T-helper 9 cell (primary cell): Measurements from ENCODE around the gene NDUFAF5.
"Not testable (repeated sequence)": the region's sequence is repeated elsewhere in the genome, so short reads cannot be mapped to it uniquely, and the experiment has no call there.

ENCODE experiments used
- DNase-seq: peaks from one replicate; pipeline ENCODE4 v3.0.0-alpha.2; 2020
- total RNA-seq, 2 donors: gene quantifications; one replicate each; lab custom pipeline; 2026; lab: John Stamatoyannopoulos, UW

NDUFAF5 gene, protein sequence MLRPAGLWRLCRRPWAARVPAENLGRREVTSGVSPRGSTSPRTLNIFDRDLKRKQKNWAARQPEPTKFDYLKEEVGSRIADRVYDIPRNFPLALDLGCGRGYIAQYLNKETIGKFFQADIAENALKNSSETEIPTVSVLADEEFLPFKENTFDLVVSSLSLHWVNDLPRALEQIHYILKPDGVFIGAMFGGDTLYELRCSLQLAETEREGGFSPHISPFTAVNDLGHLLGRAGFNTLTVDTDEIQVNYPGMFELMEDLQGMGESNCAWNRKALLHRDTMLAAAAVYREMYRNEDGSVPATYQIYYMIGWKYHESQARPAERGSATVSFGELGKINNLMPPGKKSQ
- total RNA-seq, result 16.9 to 19.5 reads per million in 2 donors

DNA sequence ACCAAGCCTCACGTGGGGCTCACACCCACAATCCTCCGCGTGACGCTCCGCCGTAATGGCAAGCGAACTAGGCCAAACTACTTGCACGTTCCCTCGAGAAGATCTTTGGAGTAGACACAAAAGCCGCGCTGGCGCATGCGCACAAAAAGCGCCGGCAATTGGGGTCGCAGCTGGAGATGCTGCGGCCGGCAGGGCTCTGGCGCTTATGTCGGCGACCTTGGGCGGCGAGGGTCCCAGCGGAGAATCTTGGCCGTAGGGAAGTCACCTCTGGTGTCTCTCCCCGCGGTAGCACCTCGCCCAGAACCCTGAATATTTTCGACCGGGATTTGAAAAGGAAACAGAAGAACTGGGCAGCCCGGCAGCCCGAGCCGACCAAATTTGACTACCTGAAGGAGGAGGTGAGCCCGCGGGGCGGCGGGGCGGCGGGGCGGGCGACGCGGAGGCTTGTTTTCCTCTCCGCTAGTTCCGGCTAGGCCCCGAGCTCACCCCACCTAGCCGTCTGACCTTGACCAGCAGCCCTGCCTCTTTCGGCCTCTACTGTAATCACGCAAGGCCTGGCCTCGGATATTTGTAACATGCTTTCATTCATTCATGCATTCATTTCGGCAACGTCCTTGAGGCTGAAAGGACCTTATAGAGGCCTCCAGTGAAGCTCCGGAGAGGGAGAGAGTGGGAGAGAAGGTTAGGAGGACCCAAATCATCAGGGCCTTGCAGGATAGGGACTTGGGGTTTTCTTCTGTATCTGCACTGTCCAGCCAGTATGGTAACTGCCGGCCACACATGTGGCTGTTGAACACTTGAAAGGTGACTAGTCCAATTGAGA lies at the start of gene NDUFAF5, which contains the start of gene ESF1:
NDUFAF5 (plus strand) TSS at position 136 of the 823 bp plus-strand sequence; CDS start at position 177, 41 bp downstream.
ESF1 (minus strand) TSS at position 27 of the 823 bp plus-strand sequence. CDS start 1,779 bp downstream, outside the sequence.
- peak; percentile 84 for DNase-seq

DNA sequence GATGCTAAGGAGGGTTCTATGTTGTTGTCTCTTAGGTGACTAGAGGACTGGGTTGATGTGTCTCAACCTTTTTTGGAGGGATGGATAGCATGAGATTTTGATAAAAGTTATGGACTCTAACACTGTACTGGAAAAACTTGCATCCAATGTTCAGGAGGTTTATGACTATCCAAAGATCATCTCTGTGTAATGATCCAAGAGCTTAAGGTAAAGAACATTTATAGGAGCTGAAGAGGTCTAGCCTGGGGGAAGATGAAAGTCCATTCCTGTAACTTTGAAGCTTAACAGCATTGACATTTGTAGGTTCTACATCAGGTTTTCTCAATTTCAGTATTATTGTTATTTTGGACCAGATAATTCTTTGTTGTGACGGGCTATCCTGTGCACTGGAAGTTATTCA lies 49.0 kb upstream of the NDUFAF5 start:
- no peak for DNase-seq

DNA sequence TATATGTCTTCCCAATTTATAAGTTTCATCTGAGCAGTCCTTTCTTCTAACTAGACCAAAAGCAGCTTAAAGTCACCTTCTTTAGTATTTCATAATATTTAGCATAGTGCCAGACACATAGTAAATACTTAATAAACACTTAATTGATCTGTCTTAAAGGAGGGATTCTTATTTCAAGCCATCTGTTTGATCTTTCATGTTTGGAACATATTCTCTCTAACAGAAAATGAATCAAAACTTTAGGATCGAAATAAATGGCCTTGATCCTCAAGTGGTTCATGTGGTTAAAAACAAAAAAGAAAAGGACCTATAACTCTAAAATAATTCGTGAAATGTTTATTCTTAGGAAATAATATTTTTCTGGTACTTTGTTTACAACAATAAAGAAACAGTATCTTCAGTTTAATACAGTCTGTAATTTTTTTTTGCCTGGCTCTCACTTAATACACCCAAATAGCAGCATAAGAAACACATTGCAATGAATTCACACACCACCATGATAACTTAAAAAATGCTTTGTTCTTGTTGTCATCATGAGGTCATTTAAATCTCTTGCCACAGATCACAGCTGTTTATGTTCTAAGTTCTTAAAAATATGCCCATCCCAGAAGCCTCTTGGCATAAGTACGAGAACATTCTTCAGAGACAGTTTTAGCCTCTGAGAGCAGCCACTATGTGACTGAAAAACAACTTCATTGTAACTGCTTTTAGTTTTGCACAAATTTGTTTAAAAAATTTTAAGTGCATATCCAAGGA lies 48.2 kb upstream of the NDUFAF5 start:
- no peak for DNase-seq

DNA sequence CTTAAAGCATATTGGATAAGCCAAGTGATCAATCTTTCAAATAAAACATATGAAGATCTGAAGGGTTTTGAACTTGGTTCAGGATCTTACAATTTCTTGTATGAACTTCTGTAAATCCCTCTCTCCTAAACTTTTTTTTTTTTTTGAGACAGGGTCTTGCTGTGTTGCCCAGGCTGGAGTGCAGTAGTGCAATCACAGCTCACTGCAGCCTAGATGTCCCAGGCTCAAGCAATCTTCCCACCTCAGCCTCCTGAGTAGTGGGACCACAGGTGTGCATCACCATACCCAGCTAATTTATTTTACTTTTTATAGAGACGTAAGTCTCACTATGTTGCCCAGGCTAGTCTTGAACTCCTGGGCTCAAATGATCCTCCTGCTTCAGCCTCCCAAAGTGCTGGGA lies 46.6 kb upstream of the NDUFAF5 start:
- DNase-seq, result not testable (repeated sequence)

DNA sequence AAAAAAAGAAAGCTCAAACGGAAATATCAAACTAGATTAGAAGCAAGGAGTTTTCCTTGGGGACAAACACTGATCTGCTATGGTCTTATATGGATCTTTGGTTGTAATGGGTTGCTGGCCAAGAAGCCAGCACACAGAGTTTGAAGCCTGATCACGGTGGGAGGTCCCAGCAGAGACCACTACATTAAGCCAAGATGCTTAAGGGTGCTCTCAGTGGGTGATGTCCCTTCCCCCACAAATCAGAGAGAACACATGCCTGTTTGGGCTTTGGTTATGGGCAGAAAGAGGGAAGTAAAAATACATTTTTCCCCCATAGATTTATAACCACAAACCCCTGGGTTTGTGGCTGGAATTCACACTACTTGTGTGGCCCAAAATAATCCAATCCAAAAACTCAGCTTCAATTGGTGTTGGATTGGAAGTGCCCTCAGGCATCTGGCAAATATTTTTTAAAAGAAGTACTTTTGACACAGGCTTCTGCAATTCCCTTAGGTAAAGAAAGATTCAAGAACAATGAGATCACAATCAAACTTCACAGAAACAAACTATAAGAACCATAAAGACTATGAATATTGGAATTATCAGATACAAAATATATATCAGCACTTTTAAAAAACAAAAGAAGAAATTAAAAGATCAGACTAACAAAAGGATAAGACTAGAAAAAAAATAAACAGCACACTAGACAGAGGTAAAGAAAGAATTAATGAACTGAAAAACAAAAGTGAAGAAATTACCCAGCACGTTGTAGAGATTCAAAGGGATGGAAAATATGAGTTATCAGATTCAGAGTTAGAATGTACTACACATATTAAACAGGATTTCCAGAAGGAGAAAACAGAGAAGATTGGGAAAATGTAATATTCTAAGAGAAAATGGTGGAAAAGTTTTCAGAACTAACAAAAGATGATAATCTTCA lies 44.8 kb upstream of the NDUFAF5 start:
- no peak for DNase-seq

DNA sequence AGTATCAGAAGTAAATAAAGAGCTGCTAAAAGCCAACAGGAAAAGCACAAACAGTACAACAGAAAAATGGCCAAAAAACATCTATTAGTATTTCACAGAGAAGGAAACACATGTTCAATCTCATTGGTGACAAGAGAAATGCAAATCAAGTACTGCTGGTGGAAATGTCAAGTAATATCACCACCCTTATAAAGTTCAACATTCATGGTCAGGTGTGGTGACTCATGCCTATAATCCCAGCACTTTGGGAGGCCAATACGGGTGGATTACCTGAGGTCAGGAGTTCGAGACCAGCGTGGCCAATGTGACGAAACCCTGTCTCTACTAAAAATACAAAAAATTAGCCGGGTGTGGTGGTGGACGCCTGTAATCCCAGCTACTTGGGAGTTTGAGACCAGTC lies 42.9 kb upstream of the NDUFAF5 start:
- no peak for DNase-seq

DNA sequence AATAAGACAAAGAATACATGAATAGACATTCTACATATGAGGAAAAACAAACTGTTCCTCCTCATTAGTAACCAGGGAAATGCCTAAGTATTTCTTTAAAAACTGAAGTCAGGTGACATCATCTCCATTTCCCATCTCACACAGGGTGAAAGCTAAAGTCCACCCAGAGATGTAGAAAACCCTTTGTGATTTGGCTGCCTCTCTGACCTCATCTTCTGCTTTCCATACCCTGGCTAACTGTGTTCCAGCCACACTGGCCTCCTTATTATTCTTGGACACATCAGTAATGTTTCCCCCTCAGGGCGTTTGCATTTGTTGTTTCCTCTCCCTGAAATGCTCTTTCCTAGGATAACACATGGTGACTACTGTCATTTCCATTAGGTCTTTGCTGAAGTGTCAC lies 40.5 kb upstream of the NDUFAF5 start:
- no peak for DNase-seq

DNA sequence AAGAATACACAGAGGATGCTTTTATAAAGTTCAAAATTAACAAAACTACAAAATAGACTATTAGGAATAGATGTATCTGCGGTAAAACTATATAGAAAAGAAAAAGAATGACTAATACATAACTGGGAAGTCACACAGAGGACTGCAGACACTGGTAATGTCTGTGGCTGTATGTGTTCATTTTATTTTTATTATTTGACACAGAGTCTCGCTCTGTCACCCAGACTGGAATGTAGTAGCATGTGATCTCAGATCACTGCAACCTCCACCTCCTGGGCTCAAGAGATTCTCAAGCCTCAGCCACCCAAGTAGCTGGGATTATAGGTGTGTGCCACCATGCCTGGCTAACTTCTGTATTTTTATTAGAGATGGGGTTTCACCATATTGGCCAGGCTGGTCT lies 39.0 kb upstream of the NDUFAF5 start:
- no peak for DNase-seq

DNA sequence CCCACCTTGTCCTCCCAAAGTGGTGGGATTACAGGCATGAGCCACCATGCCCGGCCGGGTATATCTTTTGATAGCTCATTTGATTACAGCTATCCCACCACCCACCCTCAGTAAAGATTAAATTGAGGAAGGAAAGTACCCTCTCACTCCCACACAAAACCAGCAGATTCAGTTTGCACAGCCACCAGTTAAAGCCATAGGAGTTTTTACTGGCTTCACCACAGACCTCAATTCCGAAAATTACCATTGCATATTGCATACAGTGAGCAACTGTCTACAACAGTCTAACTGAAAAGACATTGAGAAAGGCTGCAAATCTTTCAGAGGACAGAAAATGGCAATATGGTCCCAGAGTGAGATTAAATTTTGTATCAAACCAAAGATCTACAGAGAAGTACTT lies 35.0 kb upstream of the NDUFAF5 start:
- no peak for DNase-seq

DNA sequence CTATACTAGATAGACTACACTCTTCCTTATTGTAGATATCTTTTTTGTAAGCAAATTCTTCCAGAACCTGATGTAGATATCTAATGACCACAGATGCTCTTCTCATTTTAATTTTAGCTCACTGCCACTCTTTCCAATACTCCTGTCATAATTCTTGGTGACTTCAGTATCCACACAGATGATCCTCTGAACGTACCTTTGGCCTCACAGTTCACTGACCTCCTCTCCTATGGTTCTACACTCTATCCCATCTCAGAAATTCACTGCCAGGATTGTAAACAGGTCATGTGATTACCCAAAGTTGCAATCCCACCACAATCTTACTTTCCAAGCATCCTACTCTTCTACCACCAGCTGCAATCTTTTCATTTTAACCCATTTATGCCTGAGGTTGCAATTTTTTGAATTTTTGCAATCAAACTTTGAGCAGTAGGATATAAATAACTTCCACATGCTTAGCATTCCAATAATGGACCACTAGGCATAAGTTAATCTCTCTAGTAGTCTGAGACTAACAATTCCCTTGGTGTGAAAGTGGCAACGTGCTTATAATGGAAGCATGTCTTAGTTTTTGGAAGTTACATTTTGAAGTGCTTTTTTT lies 31.3 kb upstream of the NDUFAF5 start:
- DNase-seq, result no peak

DNA sequence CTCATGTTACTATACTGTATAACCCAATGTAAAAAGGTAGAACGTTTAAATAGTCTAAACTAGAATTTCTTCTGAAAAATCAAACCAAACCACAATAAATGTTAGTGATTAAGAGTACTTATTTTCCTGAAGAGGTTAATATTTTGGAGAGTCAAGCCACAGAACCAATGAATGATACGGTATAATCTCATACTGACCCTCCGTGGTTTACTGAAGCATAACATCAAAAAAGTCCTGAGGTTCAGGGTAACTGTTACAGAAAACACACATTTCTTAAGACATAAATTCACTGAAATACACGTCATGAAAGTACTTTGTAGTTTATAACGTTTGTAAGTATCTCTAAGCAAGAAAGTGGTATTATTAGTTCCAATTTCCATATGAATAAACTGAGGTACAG lies 29.0 kb upstream of the NDUFAF5 start:
- DNase-seq, result no peak

DNA sequence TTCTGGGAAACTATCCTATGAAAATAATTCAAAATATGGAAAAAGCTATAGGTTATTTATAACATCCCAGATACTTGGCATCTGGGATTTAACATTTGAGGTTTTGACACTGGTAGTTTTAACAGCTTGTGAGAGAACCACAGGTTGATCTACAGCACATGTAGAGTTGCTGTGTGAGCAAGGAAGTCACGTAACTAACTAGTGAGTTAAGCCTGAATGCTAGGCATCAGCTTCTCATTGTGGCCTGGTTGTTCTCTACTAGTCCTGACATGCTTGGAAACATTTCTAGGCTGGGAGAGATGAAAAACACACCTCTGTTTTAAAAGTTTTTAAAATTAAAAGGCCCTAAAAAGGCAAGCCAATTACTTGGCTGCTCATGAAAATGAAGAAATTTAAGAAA lies 28.3 kb upstream of the NDUFAF5 start:
- DNase-seq, result no peak

DNA sequence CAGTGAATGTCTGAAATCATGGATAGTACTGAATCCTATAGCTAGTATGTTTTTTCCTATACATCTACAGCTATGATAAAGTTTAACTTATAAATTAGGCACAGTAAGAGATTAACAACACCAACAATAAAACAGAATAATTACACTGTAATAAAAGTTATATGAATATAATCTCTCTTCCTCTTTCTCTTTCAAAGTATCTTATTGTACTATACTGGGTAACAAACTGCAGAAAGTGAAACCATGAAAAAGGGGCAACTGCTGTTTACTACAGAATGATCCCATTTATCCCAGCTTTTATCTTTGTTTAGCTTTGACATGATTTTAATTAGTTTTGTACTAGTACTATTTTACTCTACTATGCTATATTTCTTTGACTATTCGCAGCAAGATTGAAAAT lies 25.9 kb upstream of the NDUFAF5 start:
- DNase-seq, result no peak

DNA sequence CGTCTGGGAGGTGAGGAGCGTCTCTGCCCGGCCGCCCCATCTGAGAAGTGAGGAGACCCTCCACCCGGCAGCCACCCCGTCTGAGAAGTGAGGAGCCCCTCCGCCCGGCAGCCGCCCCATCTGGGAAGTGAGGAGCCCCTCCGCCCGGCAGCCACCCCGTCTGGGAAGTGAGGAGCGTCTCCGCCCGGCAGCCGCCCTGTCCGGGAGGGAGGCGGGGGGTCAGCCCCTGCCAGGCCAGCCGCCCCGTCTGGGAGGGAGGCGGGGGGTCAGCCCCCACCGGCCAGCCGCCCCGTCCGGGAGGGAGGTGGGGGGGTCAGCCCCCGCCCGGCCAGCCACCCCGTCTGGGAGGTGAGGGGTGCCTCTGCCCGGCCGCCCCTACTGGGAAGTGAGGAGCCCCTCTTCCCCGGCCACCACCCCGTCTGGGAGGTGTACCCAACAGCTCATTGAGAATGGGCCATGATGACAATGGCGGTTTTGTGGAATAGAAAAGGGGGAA lies 24.3 kb upstream of the NDUFAF5 start:
- DNase-seq, result not testable (repeated sequence)

DNA sequence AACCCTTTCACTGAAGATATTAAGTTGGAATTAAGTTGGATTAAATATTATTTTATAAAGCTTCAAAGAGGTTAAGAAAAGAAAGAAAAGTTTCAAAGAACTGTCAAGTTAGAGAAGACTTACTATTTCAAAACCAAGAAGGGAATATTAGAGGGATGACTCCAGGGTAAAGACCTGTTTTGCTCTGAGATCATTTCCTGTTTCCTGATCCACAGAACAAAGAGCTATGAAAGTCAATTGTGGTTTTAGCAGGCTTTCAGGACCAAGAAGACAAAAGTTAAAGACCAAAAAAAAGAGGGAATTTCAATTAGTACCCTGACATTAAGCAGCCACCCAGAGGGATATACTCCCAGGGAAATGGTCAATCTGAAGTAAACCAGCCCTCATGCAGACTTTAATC lies 19.5 kb upstream of the NDUFAF5 start:
- no peak for DNase-seq

DNA sequence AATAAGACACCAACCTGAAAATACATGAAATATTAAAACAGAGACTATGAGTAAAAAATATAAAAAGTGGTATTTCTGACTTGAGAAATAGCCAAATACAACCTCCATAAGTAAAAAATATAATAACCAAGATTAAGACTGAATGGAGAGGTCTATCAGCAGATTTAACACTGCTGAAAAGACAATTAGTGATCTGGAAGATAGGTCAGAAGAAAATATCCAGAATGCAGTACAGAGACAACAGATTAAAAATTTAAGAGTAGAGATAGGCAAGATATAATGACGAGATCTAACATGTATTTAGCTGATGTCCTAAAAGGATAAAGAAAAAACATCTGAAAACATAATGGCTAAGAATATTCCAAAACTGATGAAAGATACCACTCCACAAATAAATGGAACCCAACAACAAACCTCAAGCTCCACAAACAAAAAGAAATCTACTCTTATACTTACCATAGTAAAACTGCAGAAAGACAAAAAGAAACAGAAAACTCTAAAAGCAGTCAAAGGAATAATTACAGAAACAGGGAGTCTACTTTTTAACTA lies 18.9 kb upstream of the NDUFAF5 start:
- no peak for DNase-seq

DNA sequence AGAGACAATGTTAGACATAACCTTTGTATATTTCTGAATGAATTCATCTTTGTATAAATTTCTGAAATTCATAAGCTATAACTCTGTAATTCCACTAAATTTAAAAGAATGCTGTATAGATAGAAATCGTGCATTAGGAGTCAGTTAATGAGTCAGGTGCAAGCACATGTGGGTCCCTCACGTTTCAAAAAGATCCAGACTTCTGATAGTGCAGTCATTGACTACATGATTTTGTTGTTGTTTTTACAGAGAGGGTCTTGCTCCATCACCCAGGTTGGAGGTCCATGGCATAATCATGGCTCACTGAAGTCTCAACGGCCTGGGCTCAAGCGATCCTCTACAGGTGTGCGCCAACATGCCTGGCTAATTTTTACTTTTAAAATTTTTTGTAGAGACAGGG lies 14.7 kb upstream of the NDUFAF5 start:
- no peak for DNase-seq

DNA sequence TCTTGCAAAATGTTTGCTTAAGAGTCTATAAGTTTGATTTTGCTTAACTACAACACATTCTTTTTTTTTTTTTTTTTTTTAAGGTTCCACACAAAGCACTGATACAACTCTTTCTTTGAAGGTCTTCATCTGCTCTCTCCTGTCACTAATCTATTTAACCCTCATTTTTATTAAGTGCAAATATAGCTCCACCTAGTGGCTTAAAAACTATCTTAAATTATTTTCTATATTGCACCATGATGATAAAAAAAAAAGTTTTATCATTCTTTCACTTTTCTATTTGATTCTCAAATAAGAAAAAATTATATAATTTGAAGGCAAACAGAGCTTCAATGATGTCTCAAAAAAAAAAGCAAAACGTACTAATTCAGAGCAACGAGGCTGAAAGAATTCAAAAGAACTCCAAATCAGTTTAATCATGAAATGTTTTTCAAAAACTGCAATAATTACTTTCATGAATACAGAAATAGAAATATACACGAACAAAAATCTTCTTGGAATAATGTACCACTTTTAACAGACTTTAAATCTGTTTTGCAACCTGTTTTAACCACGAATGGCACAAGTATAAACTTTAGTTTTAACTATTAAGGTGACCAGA lies 12.9 kb upstream of the NDUFAF5 start:
- no peak for DNase-seq

DNA sequence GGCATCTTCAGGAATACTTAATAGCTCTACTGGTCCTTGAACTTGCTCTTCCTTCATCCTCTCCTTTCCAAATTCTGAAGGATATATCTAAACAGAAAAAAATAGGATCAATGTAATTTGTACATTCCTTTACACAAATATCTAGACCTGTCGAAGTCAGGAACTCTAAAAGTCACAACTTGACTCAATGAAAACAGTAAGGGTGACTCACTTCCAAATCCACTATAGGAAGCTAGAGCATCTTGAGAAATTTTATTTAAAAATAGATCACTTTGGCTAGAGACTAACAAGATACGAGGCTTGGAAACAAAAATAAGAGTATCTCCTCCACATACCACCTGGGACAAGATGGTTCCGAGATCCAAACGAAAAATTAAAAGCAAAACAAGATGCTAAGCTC lies 12.3 kb upstream of the NDUFAF5 start:
- DNase-seq, result no peak

DNA sequence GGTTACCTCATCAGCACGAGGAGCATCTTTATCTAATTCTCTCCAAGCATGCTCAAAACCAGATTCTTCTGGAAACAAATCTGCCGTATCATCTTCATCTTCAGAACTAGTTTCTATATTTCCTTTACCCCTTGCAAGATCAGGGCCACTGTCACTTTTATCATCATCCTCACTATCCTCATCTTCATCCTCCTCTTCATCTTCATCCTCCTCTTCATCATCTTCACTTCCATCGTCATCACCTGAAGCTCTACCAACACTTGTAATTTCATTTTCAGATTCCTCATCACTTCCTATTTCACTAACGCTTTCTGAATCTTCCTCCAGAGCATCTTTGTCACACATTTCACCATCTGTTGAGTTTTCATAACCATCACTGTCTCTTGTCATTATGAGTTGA lies 9.0 kb upstream of the NDUFAF5 start:
- DNase-seq, result no peak

DNA sequence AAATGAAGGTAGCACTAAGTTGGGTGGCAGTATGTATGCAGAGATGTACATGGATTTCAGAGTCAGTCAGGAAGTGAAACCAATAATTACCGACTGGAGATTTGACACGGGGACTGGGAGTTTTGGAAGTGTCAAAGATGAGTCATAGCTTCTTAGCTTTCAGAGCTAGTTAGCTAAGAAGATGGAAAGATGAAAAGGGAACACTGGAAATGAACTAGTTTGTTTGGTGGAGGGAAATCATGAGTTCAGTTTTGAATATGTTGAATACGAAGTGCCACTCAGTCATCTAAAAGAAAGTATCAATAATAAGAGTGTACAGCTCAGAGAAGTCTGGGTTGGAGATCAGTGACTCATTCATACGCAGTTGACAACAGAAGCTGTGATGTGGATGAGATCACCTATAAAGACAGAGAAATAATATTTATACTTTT lies 7.6 kb upstream of the NDUFAF5 start:
- no peak for DNase-seq
